Measurements from ENCODE around the gene ZCCHC10.
"Not testable (repeated sequence)": the region's sequence is repeated elsewhere in the genome, so short reads cannot be mapped to it uniquely, and the experiment has no call there.

ZCCHC10 gene

DNA sequence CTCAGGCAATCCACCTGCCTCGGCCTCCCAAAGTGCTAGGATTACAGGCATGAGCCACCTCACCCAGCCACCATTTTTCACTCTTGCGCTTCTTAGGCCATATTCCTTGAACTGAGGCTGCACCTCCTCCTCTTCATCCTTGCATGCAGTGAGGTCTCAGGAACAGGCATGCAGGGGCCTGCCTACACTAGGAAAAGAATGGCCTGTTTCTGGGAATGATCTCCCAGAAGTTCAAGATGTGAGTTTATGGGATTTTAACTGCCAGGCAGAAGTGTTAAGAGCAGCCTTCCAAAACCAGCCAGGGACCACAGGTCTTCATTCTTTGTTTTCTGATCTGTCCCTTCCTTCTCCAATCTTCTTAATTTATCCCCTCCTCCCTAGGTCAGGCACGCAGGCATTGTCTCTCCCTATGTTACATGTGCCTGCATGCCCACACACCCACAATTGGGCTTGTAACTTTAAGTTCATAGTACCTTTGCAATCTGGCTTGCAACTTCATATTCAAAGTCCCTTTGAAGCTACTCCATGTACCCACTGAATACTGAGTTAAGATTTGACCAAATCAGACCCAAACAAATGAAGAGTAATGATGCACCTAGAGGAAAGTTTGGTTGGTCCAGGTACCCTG lies 14.9 kb upstream of the ZCCHC10 start:
- no peak for FAIRE-seq

DNA sequence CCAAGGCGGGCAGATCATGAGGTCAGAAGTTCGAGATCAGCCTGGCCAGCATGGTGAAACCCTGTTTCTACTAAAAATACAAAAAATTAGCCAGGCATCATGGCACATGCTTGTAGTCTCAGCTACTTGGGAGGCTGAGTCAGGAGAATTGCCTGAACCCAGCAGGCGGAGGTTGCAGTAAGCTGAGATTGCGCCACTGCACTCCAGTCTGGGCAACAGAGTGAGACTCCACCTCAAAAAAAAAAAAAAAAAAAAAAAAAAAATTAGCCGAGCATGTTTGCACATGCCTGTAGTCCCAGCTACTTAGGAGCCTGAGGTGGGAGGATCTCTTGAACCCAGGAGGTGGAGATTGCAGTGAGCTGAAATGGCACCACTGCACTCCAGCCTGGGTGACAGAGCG lies 10.3 kb upstream of the ZCCHC10 start:
- not testable (repeated sequence) for FAIRE-seq

DNA sequence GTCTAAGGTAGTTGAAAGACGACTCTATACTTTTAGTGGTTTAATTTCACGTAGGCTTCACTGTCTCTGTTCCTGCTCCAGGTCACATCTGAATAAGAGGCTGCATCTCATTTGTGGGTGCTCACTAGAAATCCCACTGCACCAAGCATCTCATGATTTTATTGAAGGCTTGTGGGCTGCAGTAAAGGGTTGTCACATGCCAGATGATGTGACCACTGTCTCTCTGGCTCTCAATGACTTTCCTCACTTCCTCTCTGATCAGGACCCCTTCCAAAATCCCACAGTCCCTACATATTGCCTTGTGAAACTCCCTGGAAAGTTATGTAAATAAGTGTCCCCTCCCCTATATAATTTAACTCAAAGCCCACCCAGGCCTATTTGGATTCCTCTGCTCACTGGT lies 8.9 kb upstream of the ZCCHC10 start:
- no peak for FAIRE-seq

- FAIRE-seq = no peak
Measured at GRCh38 chr5:133034064-133034463, 7.7 kb upstream of the ZCCHC10 start.

GRCh38 chr5:133032852-133033742 lies 6.7 kb upstream of the ZCCHC10 start:
- no peak for FAIRE-seq

GRCh38 chr5:133030343-133031005 lies 4.1 kb upstream of the ZCCHC10 start:
- no peak for FAIRE-seq

- FAIRE-seq = no peak
Measured at GRCh38 chr5:133029416-133029815, 3.1 kb upstream of the ZCCHC10 start.

DNA sequence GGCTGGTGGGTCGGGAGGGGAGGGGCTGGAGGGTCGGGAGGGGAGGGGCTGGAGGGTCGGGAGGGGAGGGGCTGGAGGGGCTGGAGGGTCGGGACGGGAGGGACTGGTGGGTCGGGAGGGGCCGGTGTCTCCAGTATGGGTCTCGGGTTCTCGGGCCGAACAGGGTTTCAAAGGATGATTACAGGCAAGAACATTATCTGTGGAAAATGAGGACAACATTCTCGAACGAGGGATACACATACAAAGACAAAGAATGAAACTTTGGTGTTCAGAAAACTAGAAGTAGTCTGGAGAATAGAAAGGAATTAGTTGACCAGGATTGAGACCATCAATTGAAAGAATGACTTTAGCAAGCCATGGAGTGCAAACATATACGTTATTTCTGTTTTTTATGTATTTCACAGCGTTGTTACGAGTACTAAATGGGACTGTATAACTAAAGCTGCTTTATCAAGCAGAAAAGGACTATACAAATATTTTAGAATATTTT lies 360 bp upstream of the ZCCHC10 start:
- no peak for FAIRE-seq

DNA sequence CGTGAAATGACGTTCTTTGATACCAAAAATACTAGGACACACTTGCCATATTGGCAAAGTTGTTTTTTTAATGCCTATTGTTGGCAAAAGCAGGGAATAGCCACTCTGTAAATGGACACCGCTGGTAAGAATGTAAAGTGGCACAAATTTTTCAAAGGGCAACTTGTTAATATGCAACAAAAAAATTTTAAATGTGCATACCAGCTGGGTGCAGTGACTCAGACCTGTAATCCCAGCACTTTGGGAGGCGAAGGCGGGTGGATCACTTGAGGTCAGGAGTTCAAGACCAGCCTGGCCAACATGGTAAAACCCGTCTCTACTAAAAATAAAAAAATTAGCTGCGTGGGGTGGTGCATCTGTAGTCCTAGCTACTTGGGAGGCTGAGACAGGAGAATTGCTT lies 6.9 kb downstream of the ZCCHC10 start:
- FAIRE-seq = not testable (repeated sequence)

DNA sequence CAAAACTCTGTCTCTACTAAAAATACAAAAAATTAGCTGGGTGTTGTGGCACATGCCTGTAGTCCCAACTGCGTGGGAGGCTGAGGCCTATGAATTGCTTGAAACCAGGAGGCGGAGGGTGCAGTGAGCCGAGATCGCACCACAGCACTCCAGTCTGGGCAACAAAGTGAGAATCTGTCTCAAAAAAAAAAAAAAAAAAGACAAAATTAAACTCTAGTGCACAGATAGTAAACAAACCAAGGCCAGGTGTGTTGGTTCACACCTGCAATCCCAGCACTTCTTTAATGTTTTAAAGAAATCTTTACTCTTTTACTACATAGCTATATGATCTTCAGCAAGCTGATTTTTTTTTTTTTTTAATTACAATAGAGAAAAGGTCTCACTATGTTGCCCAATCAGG lies 8.4 kb downstream of the ZCCHC10 start:
- no peak for FAIRE-seq

- FAIRE-seq = no peak
Measured at GRCh38 chr5:133015466-133015865, 10.9 kb downstream of the ZCCHC10 start.

- not testable (repeated sequence) for FAIRE-seq
Measured at GRCh38 chr5:133008455-133008854, 17.9 kb downstream of the ZCCHC10 start.

DNA sequence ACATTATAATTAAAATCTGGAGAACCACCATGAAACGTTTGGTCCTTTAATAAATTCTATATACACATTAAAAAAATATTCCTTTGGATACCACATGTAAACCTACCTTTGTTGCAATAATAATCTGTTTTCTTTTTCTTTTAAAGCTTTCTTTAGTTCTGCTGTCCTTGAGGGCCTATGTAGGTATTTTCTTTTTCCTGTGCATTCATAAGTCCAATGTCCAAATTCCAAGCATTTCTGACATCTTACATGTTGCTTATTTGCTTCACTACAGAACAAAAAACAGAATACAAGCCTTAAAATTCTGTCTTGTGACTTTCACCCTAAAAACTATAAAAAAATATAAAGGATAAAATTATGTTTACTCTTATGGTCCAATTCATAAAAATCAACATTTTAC lies 19.7 kb downstream of the ZCCHC10 start:
- no peak for FAIRE-seq

DNA sequence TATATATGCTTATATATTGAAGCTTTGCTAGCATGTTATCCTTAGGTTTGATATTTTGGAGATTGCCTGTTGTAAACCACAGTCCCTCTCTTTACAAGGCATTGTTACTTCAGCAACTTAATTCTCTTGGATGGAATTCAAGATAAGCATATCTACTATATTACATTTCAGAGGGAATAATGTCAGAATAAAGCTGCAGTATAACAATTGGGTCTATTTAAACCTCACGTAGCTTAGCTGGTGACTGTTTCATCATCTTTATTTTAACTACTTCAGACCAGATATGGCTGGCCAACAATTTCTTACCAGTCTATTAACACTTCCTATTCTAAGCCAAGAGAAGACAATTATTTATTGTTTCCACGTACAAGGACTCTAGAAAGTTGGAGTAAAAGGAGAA lies 27.1 kb downstream of the ZCCHC10 start:
- no peak for FAIRE-seq

- FAIRE-seq = no peak
Measured at GRCh38 chr5:132998556-132998955, 27.8 kb downstream of the ZCCHC10 start.

DNA sequence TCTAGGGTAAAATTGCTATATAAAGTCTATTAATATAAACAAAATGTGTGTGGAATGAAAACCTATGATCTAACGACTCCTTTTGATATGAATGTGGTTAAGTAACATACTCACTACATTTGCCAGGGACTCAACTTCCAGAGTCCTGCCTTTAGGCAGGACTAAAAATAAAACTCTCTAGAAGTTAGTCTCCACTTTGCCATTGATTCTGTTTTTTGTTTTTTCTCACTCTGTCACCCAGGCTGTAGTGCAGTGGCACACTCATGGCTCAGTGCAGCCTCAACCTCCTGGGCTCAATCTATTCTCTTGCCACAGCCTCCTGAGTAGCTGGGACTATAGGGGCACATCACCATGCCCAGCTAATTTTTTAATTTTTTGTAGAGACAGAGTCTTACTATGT lies 30.0 kb downstream of the ZCCHC10 start:
- FAIRE-seq = no peak

DNA sequence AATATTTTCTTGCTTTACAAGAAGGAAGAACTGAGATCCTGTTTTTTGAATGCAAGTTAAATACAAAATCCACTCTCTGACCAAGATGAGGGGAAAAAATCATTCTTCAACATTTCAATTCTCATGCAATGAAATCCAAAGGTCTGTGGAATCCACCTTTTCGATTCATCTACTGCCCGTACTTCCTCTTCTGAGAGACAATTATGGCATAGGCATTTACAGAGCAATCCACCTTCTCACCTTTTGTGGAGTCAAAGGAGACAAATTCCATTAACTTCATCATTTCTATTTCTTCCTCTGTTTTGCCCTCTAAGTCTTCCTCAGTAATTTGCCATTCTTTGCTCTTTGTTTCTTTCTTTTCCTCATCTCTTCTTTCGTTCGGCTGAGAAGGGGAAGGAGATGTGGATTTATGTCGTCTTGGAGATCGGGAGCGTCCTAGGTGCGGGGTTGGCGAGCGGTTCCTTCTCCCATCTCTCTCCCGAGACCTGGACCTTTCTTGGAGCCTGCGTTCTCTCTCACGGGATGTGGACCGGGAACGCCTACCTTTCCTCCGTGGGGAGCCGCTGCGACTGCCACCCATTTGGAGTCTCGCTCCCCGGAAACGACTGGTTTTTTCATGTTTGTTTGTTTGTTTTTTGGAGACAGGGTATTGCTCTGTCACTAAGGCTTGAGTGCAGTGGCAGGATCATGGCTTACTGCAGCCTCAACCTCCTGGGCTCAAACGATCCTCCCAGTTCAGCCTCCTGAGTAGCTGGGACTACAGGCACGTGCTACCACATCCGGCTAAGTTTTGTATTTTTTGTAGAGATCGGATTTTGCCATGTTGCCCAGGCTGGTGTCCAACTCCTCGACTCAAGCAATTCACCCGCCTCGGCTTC lies 38.6 kb downstream of the ZCCHC10 start:
- no peak for FAIRE-seq

GRCh38 chr5:132982971-132983370 lies 43.4 kb downstream of the ZCCHC10 start:
- FAIRE-seq = not testable (repeated sequence)

- FAIRE-seq = no peak
Measured at GRCh38 chr5:132981288-132981687, 45.1 kb downstream of the ZCCHC10 start.

DNA sequence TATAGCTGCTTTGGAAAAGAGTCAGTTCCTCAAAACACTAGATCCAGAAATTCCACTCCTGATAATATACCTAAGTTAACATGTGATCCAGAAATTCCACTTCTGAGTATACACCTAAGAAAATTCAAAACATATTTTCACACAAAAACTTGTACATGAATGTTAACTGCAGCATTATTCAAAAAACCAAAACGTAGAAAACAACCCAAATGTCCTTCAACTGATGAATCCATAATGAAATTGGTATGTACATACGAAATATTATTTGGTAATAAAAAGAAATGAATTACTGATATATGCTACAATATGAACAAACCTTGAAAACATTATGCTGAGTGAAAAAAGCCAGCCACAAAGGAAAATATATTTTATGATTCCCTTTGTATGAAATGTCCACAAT lies 46.4 kb downstream of the ZCCHC10 start:
- no peak for FAIRE-seq

DNA sequence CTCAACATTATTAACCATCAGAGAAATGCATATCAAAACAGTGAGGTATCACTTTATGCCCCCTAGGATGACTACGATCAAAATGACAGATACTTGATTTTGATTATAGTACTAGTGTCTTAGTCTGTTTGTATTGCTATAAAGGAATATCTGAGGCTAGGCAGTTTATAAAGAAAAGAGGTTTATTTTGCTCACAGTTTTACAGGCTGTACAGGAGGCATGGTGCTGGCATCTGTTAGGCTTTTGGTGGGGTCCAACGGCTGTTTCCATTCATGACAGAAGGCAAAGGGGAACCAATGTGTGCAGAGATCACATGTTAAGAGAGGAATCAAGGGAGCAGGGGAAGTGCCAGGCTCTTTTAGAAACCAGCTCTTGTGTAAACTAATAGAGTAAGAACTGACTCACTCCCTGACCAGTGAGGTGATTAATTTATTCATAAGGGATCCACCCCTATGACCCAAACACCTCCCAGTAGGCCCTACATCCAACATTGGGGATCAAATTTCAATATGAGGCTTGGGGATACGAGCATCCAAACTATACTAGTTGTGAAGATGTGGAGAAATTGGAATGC lies 46.9 kb downstream of the ZCCHC10 start:
- FAIRE-seq = no peak

DNA sequence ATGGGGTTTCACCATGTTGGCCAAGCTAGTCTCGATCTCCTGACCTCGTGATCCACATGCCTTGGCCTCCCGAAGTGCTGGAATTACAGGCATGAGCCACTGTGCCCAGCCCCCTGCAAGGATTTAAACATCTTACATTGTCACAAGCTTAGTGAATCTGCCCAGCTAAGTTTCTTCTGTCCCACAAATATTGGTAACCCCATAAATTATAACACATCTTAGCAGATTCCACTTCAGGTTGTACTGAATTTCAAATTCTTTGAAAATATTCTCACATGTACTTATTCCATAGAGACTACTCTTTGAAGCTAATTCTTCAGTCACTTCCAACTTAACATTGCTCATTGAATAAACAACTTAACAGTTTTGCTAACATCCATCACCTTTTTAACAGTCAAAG lies 49.5 kb downstream of the ZCCHC10 start:
- no peak for FAIRE-seq
